HG03442 (cell line): ENCODE results near the gene WAC.

Experiments
- ATAC-seq: cut with Tn5 transposase; IDR thresholded peaks from one replicate; pipeline ENCODE4 v1.9.1; 2021; ENCODE audit warnings: mild to moderate bottlenecking, moderate library complexity; ENCODE audit not compliant: unreplicated experiment

The WAC gene

GRCh38 chr10:28663576-28664368 is 130.9 kb downstream of the WAC start:
- ATAC-seq, result peak; percentile 85

- ATAC-seq, result no peak
These were observed 131.4 kb downstream of the WAC start for GRCh38 chr10:28664369-28664740.

DNA sequence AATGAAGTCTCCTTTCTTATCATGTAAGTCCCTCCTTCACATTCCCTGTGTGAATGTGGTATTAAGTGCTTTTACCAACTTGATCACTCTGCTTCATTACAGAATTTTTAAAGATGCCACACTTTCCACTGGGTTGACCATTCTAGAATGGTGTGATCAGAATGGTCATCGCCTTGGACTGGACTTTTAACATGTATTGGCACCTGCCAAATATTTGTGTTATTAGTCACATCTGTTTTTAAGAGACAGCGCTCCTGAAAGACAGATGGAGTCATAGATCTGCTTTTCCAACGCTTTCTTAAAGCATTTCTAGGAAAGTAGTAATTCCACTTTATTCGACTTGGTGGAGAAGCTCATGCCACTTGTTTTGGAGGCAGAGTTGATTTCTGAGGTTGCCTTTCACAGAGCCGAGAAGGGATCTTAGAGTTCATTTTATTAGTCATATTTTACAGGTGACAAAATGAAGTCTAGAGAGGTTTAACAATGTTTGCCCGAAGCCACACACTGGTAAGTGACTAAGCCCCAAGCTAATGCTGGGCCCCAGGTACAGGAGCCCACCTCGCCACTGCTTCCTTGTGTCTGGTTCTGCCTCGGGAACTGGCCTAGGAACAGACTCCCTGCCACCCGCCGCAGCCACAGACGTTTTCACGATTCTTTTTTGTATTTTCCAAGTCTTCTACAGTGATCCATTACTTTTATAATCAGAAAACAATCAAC is 134.0 kb downstream of the WAC start:
- ATAC-seq, result no peak

DNA sequence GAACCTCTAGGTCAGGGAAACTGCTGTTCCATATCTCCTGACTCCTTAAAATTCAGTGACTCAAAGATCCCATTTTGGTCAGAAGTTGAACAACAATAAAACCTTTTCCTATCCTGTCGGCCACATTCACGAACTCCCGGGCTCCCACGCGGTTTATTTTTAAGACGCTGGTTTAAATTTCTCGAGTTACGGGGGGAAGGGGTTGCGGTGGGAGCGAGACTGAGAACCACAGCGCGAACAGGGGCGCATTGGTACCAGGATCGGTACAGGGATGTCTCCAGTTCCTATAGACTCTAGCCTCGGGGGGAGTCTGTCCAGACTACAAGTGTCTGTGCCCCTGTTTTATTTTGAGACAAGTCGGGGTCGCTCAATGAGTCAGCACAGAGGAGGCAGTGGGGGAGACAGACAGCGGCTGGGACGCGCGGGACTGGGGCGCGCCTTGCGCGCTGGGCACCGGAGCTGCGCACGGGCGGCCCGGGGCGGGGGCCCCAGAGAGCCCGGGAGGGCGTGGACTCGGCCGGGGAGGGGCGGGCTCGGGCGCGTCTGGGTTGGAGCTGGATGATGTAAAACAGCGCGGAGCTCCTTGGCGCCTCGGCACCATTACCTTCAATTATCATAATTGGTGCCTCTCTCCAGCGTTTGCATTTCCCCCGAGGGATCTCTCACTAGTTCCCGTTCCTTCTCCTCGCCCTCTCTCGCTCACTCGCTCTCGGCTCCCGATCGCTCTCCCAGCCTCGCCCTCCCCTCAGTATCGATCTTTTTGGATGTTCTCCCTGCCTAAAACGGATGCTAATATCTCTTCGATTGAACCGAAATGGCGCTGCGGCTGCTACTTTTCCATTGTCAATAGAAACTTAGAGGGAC is 135.7 kb downstream of the WAC start:
- no peak for ATAC-seq

GRCh38 chr10:28669227-28670173 is 136.6 kb downstream of the WAC start:
- no peak for ATAC-seq
